Measurements from ENCODE around the gene TPI1. TPM values are rescaled to one million over a fixed set of nuclear protein-coding genes. Genes with fewer than 3 reads are reported as not detected.

TPI1 gene
- 564 TPM for polyA plus RNA-seq
- long read RNA-seq, donor 1, transcript TPI1-201 (7 exons, 1,763 nt), result major isoform, 179 of 251 reads
- long read RNA-seq, donor 1, partial matches to known transcripts, result 46 of 251 reads
- long read RNA-seq, donor 1, other reads (novel, unspliced or antisense), result 24 of 251 reads
- long read RNA-seq, donor 2, transcript TPI1-201 (7 exons, 1,763 nt), result major isoform, 444 of 597 reads
- long read RNA-seq, donor 2, transcript TPI1-204 (2 exons, 427 nt), result minor isoform, 8 of 597 reads
- long read RNA-seq, donor 2, partial matches to known transcripts, result 120 of 597 reads
- long read RNA-seq, donor 2, other reads (novel, unspliced or antisense), result 24 of 597 reads
- long read RNA-seq, donor 3, result 0 reads
- long read RNA-seq, donor 4, transcript TPI1-201 (7 exons, 1,763 nt), result major isoform, 50 of 60 reads
- long read RNA-seq, donor 4, partial matches to known transcripts, result 8 of 60 reads
- long read RNA-seq, donor 4, other reads (novel, unspliced or antisense), result 0 of 60 reads
- long read RNA-seq, donor 5, transcript TPI1-201 (7 exons, 1,763 nt), result major isoform, 196 of 257 reads
- long read RNA-seq, donor 5, partial matches to known transcripts, result 30 of 257 reads
- long read RNA-seq, donor 5, other reads (novel, unspliced or antisense), result 30 of 257 reads
- long read RNA-seq, donor 6, transcript TPI1-201 (7 exons, 1,763 nt), result major isoform, 370 of 535 reads
- long read RNA-seq, donor 6, partial matches to known transcripts, result 144 of 535 reads
- long read RNA-seq, donor 6, other reads (novel, unspliced or antisense), result 17 of 535 reads
- long read RNA-seq, donor 7, transcript TPI1-201 (7 exons, 1,763 nt), result major isoform, 131 of 172 reads
- long read RNA-seq, donor 7, partial matches to known transcripts, result 34 of 172 reads
- long read RNA-seq, donor 7, other reads (novel, unspliced or antisense), result 7 of 172 reads
- long read RNA-seq, donor 8, transcript TPI1-204 (2 exons, 427 nt), result minor isoform, 9 of 798 reads
- long read RNA-seq, donor 8, transcript TPI1-201 (7 exons, 1,763 nt), result major isoform, 517 of 798 reads
- long read RNA-seq, donor 8, partial matches to known transcripts, result 223 of 798 reads
- long read RNA-seq, donor 8, other reads (novel, unspliced or antisense), result 49 of 798 reads
- long read RNA-seq, donor 9, transcript TPI1-204 (2 exons, 427 nt), result minor isoform, 5 of 598 reads
- long read RNA-seq, donor 9, transcript TPI1-201 (7 exons, 1,763 nt), result major isoform, 422 of 598 reads
- long read RNA-seq, donor 9, partial matches to known transcripts, result 134 of 598 reads
- long read RNA-seq, donor 9, other reads (novel, unspliced or antisense), result 36 of 598 reads
- long read RNA-seq, donor 10, transcript TPI1-201 (7 exons, 1,763 nt), result major isoform, 463 of 653 reads
- long read RNA-seq, donor 10, transcript TPI1-204 (2 exons, 427 nt), result minor isoform, 6 of 653 reads
- long read RNA-seq, donor 10, partial matches to known transcripts, result 132 of 653 reads
- long read RNA-seq, donor 10, other reads (novel, unspliced or antisense), result 52 of 653 reads
- long read RNA-seq, donor 11, transcript TPI1-201 (7 exons, 1,763 nt), result major isoform, 285 of 342 reads
- long read RNA-seq, donor 11, partial matches to known transcripts, result 32 of 342 reads
- long read RNA-seq, donor 11, other reads (novel, unspliced or antisense), result 22 of 342 reads

DNA sequence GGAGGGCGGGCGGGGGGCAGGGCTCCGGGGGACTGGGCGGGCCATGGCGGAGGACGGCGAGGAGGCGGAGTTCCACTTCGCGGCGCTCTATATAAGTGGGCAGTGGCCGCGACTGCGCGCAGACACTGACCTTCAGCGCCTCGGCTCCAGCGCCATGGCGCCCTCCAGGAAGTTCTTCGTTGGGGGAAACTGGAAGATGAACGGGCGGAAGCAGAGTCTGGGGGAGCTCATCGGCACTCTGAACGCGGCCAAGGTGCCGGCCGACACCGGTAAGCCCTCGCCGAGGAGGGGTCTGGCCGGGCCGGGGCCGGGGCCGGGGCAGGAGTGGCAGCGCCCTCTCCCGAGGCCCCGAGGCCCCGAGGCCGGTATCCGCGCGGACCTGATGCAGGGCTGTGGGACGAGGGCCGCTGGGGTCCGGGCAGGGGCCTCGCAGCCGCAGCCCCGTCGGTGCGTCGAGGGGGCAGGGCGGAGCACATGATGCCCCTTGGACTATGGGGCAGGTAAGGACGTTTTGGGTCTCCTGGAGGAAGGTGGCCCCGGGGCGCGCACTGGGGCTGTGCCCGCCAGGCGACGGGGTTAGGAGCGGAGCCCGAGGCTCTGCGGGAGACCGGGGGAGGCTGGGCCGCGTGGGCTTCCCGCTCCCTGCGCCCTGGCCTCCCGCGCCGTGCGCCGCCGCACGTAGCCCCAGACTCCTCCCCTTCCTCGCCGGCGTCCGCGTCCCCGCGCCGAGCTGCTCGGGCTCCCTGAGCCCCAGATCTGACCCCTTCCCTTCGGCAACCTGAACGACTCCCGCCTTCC lies at the start of gene TPI1:
TSS of gene TPI1 (plus strand) at position 119 of the 798 bp plus-strand sequence. CDS start at position 155, 36 bp downstream.
- peak within 1 kb of the TSS; percentile 87 for H3K27ac ChIP-seq (ENCODE audit: low read length)
- WGBS (ENCODE audit: insufficient coverage, low lambda C conversion rate), result no CpG with 5 or more reads among the region's 86 CpGs
- no peaks in the 10 kb centered on the region for H3K9me3 ChIP-seq (ENCODE audit: control insufficient read depth, low read depth, low read length)
- H3K4me1 ChIP-seq (ENCODE audit: control insufficient read depth, insufficient read depth, low read length), result peaks cover 36% of the 10 kb centered on the region
- no peaks in the 10 kb centered on the region for H3K27me3 ChIP-seq (ENCODE audit: control insufficient read depth, insufficient read depth, low read length)
- H3K36me3 ChIP-seq (ENCODE audit: control insufficient read depth, insufficient read depth, low read length), result peaks cover 54% of the 10 kb centered on the region
- DNase-seq, result peak; percentile 82 to 85
- H3K4me3 ChIP-seq (ENCODE audit: low read length), result peak within 1 kb of the TSS; percentile 86

DNA sequence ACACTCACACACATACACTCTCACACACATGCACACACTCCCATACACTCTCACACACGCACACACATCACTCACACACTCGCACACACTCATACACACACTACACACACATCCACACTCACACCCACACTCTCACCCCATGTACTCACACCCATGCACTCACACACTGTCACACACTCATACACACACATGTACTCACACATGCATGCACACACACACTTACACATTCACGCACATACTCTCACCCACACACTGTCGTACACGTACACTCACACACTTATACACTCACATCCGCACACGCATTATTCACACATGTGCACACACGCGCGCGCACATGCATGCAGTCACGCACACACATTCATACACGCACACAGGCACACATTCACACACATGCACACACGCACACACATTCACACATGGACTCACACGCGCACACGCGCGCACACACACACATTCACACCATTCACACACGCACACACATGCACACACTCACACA lies 49.6 kb upstream of the TPI1 start:
- no peaks in the 10 kb centered on the region for H3K36me3 ChIP-seq (ENCODE audit: control insufficient read depth, insufficient read depth, low read length)
- H3K27me3 ChIP-seq (ENCODE audit: control insufficient read depth, insufficient read depth, low read length), result peaks cover 30% of the 10 kb centered on the region
- no peak overlapping the region for H3K27ac ChIP-seq (ENCODE audit: low read length)
- H3K4me3 ChIP-seq (ENCODE audit: low read length), result no peak overlapping the region
- 100% methylated on average over 4 of the region's 20 CpGs for WGBS (ENCODE audit: insufficient coverage, low lambda C conversion rate)
- peaks cover 15% of the 10 kb centered on the region for H3K4me1 ChIP-seq (ENCODE audit: control insufficient read depth, insufficient read depth, low read length)
- DNase-seq, result peak in 1 of 2 donors; percentile 1
- H3K9me3 ChIP-seq (ENCODE audit: control insufficient read depth, low read depth, low read length), result no peaks in the 10 kb centered on the region

DNA sequence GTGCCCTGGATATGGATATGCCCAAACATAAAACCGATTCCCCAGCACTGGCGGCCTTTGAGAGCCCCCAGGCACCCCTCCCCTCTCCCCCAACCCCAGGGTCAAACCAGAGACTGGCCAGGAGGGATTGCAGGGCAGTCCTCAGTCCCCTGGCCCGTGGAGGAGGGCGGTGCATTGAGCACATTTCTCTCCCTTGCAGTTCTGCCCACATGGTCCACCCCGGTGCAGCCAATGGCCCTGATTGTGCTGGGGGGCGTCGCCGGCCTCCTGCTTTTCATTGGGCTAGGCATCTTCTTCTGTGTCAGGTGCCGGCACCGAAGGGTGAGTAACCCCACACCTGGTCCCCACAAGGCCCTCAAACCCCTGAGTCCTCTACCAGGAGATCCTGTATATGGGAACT lies 49.1 kb upstream of the TPI1 start:
- H3K4me1 ChIP-seq (ENCODE audit: control insufficient read depth, insufficient read depth, low read length), result peaks cover 15% of the 10 kb centered on the region
- DNase-seq, result peak in 1 of 2 donors; percentile 3
- H3K36me3 ChIP-seq (ENCODE audit: control insufficient read depth, insufficient read depth, low read length), result no peaks in the 10 kb centered on the region
- WGBS (ENCODE audit: insufficient coverage, low lambda C conversion rate), result no CpG with 5 or more reads among the region's 10 CpGs
- H3K9me3 ChIP-seq (ENCODE audit: control insufficient read depth, low read depth, low read length), result no peaks in the 10 kb centered on the region
- no peak overlapping the region for H3K4me3 ChIP-seq (ENCODE audit: low read length)
- peaks cover 33% of the 10 kb centered on the region for H3K27me3 ChIP-seq (ENCODE audit: control insufficient read depth, insufficient read depth, low read length)
- H3K27ac ChIP-seq (ENCODE audit: low read length), result no peak overlapping the region

GRCh38 chr12:6818645-6819044 lies 48.7 kb upstream of the TPI1 start:
- no CpG with 5 or more reads among the region's 5 CpGs for WGBS (ENCODE audit: insufficient coverage, low lambda C conversion rate)
- DNase-seq, result peak in 1 of 2 donors; percentile 1
- no peaks in the 10 kb centered on the region for H3K36me3 ChIP-seq (ENCODE audit: control insufficient read depth, insufficient read depth, low read length)
- H3K9me3 ChIP-seq (ENCODE audit: control insufficient read depth, low read depth, low read length), result no peaks in the 10 kb centered on the region
- H3K4me1 ChIP-seq (ENCODE audit: control insufficient read depth, insufficient read depth, low read length), result peaks cover 15% of the 10 kb centered on the region
- H3K27ac ChIP-seq (ENCODE audit: low read length), result no peak overlapping the region
- no peak overlapping the region for H3K4me3 ChIP-seq (ENCODE audit: low read length)
- H3K27me3 ChIP-seq (ENCODE audit: control insufficient read depth, insufficient read depth, low read length), result peaks cover 35% of the 10 kb centered on the region

DNA sequence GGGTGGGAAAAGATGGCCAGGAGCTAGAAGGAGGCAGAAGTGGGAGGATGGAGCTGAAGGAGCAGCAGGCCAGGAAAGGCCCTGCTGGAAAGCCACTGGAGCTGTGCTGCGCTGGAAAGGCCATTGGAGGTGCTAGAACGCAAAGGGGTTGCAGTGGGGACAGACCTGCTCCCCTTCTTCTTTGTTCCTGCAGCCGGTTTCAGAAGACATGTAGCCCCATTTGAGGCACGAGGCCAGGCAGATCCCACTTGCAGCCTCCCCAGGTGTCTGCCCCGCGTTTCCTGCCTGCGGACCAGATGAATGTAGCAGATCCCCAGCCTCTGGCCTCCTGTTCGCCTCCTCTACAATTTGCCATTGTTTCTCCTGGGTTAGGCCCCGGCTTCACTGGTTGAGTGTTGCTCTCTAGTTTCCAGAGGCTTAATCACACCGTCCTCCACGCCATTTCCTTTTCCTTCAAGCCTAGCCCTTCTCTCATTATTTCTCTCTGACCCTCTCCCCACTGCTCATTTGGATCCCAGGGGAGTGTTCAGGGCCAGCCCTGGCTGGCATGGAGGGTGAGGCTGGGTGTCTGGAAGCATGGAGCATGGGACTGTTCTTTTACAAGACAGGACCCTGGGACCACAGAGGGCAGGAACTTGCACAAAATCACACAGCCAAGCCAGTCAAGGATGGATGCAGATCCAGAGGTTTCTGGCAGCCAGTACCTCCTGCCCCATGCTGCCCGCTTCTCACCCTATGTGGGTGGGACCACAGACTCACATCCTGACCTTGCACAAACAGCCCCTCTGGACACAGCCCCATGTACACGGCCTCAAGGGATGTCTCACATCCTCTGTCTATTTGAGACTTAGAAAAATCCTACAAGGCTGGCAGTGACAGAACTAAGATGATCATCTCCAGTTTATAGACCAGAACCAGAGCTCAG lies 48.0 kb upstream of the TPI1 start:
- H3K4me1 ChIP-seq (ENCODE audit: control insufficient read depth, insufficient read depth, low read length), result peaks cover 15% of the 10 kb centered on the region
- H3K4me3 ChIP-seq (ENCODE audit: low read length), result no peak overlapping the region
- H3K27ac ChIP-seq (ENCODE audit: low read length), result no peak overlapping the region
- DNase-seq, result no peak
- 100% methylated on average over 1 of the region's 13 CpGs for WGBS (ENCODE audit: insufficient coverage, low lambda C conversion rate)
- no peaks in the 10 kb centered on the region for H3K36me3 ChIP-seq (ENCODE audit: control insufficient read depth, insufficient read depth, low read length)
- peaks cover 30% of the 10 kb centered on the region for H3K27me3 ChIP-seq (ENCODE audit: control insufficient read depth, insufficient read depth, low read length)
- no peaks in the 10 kb centered on the region for H3K9me3 ChIP-seq (ENCODE audit: control insufficient read depth, low read depth, low read length)

DNA sequence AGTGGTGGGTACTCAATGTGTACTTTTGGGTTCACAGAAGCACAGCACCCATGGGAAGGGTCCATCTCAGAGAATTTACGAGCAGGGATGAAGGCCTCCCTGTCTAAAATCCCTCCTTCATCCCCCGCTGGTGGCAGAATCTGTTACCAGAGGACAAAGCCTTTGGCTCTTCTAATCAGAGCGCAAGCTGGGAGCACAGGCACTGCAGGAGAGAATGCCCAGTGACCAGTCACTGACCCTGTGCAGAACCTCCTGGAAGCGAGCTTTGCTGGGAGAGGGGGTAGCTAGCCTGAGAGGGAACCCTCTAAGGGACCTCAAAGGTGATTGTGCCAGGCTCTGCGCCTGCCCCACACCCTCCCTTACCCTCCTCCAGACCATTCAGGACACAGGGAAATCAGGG lies 47.2 kb upstream of the TPI1 start:
- Histone ChIP-seq H3K36me3 (ENCODE audit: control insufficient read depth, insufficient read depth, low read length) (no peaks in the 10 kb centered on the region), H3K4me1 (ENCODE audit: control insufficient read depth, insufficient read depth, low read length) (peaks cover 15% of the 10 kb centered on the region), H3K4me3 (ENCODE audit: low read length) (no peak overlapping the region), H3K27ac (ENCODE audit: low read length) (no peak overlapping the region), H3K27me3 (ENCODE audit: control insufficient read depth, insufficient read depth, low read length) (peaks cover 25% of the 10 kb centered on the region), H3K9me3 (ENCODE audit: control insufficient read depth, low read depth, low read length) (no peaks in the 10 kb centered on the region)
- no peak for DNase-seq
- WGBS (ENCODE audit: insufficient coverage, low lambda C conversion rate), result no CpG with 5 or more reads among the region's 5 CpGs

DNA sequence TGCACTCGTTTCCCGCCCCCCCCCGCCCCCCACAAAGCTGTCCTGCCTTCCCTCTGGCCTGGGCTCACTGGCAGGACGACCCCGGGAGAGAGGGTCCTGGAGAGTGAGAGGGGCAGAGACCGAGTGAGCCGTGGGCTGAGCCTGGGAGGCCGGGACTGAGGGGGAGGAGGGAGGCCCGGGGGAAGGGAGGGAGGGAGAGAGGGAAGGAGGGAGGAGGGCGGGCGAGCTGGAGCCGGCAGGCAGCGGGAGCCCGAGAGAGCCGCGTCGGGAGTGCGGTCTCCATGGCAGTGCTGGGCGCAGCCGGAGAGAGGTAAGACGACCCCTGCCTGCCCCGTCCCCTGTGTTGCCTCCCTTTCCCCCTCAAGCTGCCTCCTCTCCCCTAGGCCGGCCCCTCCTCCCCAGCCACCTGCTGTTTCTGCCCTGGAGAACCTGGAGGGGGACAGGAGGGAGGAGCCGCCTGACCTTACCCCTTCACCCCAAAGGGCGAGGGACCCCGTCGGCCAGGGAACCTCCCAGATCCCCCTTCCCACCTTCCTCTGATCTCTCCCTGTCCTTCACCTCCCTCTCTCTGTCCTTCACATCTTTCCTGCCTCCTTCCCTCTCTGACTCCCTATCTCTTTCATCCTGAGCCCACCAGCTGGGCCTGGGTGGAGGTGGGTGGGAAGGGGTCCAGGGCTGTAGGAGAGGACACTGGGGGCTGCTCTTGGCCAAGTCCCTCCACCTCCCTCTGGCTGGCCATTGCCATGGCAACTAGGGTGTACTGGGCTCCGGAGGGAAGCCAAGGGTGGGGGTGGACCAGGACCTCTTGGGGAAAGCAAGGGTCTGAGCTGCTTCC lies 45.5 kb upstream of the TPI1 start, which contains the start of gene GPR162:
TSS of gene GPR162 (plus strand) at position 231 of the 835 bp plus-strand sequence. CDS start 2,078 bp downstream, outside the sequence.
- Histone ChIP-seq H3K4me1 (ENCODE audit: control insufficient read depth, insufficient read depth, low read length) (peaks cover 20% of the 10 kb centered on the region), H3K27me3 (ENCODE audit: control insufficient read depth, insufficient read depth, low read length) (peaks cover 25% of the 10 kb centered on the region), H3K4me3 (ENCODE audit: low read length) (peak within 1 kb of the TSS; percentile 41), H3K36me3 (ENCODE audit: control insufficient read depth, insufficient read depth, low read length) (no peaks in the 10 kb centered on the region), H3K9me3 (ENCODE audit: control insufficient read depth, low read depth, low read length) (no peaks in the 10 kb centered on the region), H3K27ac (ENCODE audit: low read length) (no peak within 1 kb of the TSS)
- WGBS (ENCODE audit: insufficient coverage, low lambda C conversion rate), result no CpG with 5 or more reads among the region's 28 CpGs
- DNase-seq, result peak in 1 of 2 donors; percentile 60
